ENCODE results near the gene CCDC9B. TPM values are rescaled to one million over a fixed set of nuclear protein-coding genes. Genes with fewer than 3 reads are reported as not detected.
A peak's percentile ranks its signal among the peaks of the same experiment; 100 is the strongest.

Gene CCDC9B
- total RNA-seq, 1 donor from 2014 or later, result 9.8 TPM

GRCh38 chr15:40340038-40340739 is 550 bp downstream of the CCDC9B start:
- Histone ChIP-seq H4K20me1 (ENCODE audit: insufficient read depth, low read length) (no peaks in the 10 kb centered on the region), H3K4me1 (ENCODE audit: insufficient read depth, low read length) (peaks cover 71% of the 10 kb centered on the region), H3K79me2 (ENCODE audit: insufficient read depth, low read length) (peaks cover 36% of the 10 kb centered on the region), H3K9ac (ENCODE audit: low read length) (peak overlapping the region; percentile 92), H3K4me2 (ENCODE audit: low read length) (peak overlapping the region; percentile 90), H3K27ac (ENCODE audit: low read depth, low read length) (peak overlapping the region; percentile 99), H3K9me3 (ENCODE audit: insufficient read depth, low read depth, low read length) (no peaks in the 10 kb centered on the region), H3K27me3 (ENCODE audit: insufficient read depth, low read length) (no peaks in the 10 kb centered on the region), H3K4me3 (ENCODE audit: insufficient read depth, low read depth, low read length) (peak overlapping the region; percentile 68), H2AFZ (ENCODE audit: low read depth, low read length) (peak overlapping the region; percentile 29), H3K36me3 (ENCODE audit: insufficient read depth, low read length) (no peaks in the 10 kb centered on the region)
- Mint-ChIP-seq H3K27me3 (ENCODE audit: low read depth, unreplicated experiment) (no peaks in the 10 kb centered on the region), H3K4me3 (ENCODE audit: unreplicated experiment) (no peak overlapping the region), H3K36me3 (ENCODE audit: low read depth, unreplicated experiment) (no peaks in the 10 kb centered on the region), H3K9me3 (ENCODE audit: unreplicated experiment) (no peaks in the 10 kb centered on the region), H3K27ac (ENCODE audit: unreplicated experiment) (peak overlapping the region; percentile 69), H3K4me1 (ENCODE audit: low read depth, unreplicated experiment) (peaks cover 43% of the 10 kb centered on the region)
- TF ChIP-seq EZH2 (IDR thresholded peaks at IDR 0.05; ENCODE audit: insufficient read depth, low read length), result no peak
- TF ChIP-seq, protein P1, sequence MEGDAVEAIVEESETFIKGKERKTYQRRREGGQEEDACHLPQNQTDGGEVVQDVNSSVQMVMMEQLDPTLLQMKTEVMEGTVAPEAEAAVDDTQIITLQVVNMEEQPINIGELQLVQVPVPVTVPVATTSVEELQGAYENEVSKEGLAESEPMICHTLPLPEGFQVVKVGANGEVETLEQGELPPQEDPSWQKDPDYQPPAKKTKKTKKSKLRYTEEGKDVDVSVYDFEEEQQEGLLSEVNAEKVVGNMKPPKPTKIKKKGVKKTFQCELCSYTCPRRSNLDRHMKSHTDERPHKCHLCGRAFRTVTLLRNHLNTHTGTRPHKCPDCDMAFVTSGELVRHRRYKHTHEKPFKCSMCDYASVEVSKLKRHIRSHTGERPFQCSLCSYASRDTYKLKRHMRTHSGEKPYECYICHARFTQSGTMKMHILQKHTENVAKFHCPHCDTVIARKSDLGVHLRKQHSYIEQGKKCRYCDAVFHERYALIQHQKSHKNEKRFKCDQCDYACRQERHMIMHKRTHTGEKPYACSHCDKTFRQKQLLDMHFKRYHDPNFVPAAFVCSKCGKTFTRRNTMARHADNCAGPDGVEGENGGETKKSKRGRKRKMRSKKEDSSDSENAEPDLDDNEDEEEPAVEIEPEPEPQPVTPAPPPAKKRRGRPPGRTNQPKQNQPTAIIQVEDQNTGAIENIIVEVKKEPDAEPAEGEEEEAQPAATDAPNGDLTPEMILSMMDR (IDR thresholded peaks at IDR 0.05; ENCODE audit: insufficient read depth, low read depth, low read length), result no peak
- DNase-seq (ENCODE audit: low read depth), result peak; percentile 73
- no peak for FAIRE-seq

DNA sequence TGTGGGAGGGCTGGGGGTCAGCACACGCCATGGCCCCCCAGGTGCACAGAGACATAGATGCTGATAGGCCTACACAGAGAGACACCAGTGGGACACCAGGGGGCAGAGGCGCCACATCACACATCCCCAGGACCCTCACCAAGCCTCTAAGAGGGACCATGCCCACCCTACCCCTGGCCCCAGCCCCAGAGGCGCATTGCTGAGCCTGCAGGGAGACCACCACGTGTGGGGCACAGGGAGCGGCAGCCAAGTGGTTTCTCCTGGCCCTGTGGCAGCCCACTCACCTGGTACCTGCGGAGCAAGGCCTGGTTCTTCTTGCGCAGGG is 1.2 kb downstream of the CCDC9B start:
- H3K9me3 ChIP-seq (ENCODE audit: insufficient read depth, low read depth, low read length), result no peaks in the 10 kb centered on the region
- H4K20me1 ChIP-seq (ENCODE audit: insufficient read depth, low read length), result no peaks in the 10 kb centered on the region
- Mint-ChIP-seq H3K4me1 (ENCODE audit: low read depth, unreplicated experiment) (peaks cover 43% of the 10 kb centered on the region), H3K4me3 (ENCODE audit: unreplicated experiment) (no peak overlapping the region), H3K27me3 (ENCODE audit: low read depth, unreplicated experiment) (no peaks in the 10 kb centered on the region), H3K27ac (ENCODE audit: unreplicated experiment) (peak overlapping the region; percentile 98), H3K36me3 (ENCODE audit: low read depth, unreplicated experiment) (no peaks in the 10 kb centered on the region), H3K9me3 (ENCODE audit: unreplicated experiment) (no peaks in the 10 kb centered on the region)
- H3K27me3 ChIP-seq (ENCODE audit: insufficient read depth, low read length), result no peaks in the 10 kb centered on the region
- H3K4me1 ChIP-seq (ENCODE audit: insufficient read depth, low read length), result peaks cover 73% of the 10 kb centered on the region
- peak overlapping the region; percentile 99 for H3K27ac ChIP-seq (ENCODE audit: low read depth, low read length)
- no peak overlapping the region for H2AFZ ChIP-seq (ENCODE audit: low read depth, low read length)
- DNase-seq (ENCODE audit: low read depth) (no peak), FAIRE-seq (no peak)
- peak overlapping the region; percentile 90 for H3K4me2 ChIP-seq (ENCODE audit: low read length)
- peak overlapping the region; percentile 68 for H3K4me3 ChIP-seq (ENCODE audit: insufficient read depth, low read depth, low read length)
- peak overlapping the region; percentile 92 for H3K9ac ChIP-seq (ENCODE audit: low read length)
- TF ChIP-seq, protein P1 (IDR thresholded peaks at IDR 0.05; ENCODE audit: insufficient read depth, low read depth, low read length), result no peak
- TF ChIP-seq EZH2 (IDR thresholded peaks at IDR 0.05; ENCODE audit: insufficient read depth, low read length), result no peak
- peaks cover 3% of the 10 kb centered on the region for H3K36me3 ChIP-seq (ENCODE audit: insufficient read depth, low read length)
- peaks cover 36% of the 10 kb centered on the region for H3K79me2 ChIP-seq (ENCODE audit: insufficient read depth, low read length)

Data from astrocyte (in vitro differentiated cells and primary cell).